ENCODE results near the gene FICD.

GRCh38 chr12:108525681-108526080 is 10.6 kb downstream of the FICD start:
- TF ChIP-seq, protein P1, sequence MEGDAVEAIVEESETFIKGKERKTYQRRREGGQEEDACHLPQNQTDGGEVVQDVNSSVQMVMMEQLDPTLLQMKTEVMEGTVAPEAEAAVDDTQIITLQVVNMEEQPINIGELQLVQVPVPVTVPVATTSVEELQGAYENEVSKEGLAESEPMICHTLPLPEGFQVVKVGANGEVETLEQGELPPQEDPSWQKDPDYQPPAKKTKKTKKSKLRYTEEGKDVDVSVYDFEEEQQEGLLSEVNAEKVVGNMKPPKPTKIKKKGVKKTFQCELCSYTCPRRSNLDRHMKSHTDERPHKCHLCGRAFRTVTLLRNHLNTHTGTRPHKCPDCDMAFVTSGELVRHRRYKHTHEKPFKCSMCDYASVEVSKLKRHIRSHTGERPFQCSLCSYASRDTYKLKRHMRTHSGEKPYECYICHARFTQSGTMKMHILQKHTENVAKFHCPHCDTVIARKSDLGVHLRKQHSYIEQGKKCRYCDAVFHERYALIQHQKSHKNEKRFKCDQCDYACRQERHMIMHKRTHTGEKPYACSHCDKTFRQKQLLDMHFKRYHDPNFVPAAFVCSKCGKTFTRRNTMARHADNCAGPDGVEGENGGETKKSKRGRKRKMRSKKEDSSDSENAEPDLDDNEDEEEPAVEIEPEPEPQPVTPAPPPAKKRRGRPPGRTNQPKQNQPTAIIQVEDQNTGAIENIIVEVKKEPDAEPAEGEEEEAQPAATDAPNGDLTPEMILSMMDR (IDR thresholded peaks at IDR 0.05; ENCODE audit: insufficient read depth, low read length), result no peak
- no peak for TF ChIP-seq REST (IDR thresholded peaks at IDR 0.05; ENCODE audit: insufficient replicate concordance, low read depth)
- no peak for TF ChIP-seq GABPA (IDR thresholded peaks at IDR 0.05; ENCODE audit: low read depth)
- TF ChIP-seq POLR2AphosphoS5 (IDR thresholded peaks at IDR 0.05; ENCODE audit: low read depth), result no peak
- TF ChIP-seq SPI1 (IDR thresholded peaks at IDR 0.05; ENCODE audit: borderline replicate concordance, low read depth), result no peak
